Mucosa of gallbladder (tissue), 1 donor: ENCODE data around the gene PITPNM2. TPM values are rescaled to one million over a fixed set of nuclear protein-coding genes. Genes with fewer than 3 reads are reported as not detected.

Experiments used
- DNase-seq: peaks from one replicate; pipeline ENCODE4 v3.0.0-alpha.2; 2020; ENCODE audit warnings: low spot score
- total RNA-seq: library from RNA; stranded (reverse); gene quantifications from one replicate; pipeline ENCODE4 v1.2.1, GENCODE V29; 2021
- donor health status: DM: no; HTN: no; CAD: no.

The PITPNM2 gene
- total RNA-seq, 1 donor from 2014 or later: 12.8 TPM

DNA sequence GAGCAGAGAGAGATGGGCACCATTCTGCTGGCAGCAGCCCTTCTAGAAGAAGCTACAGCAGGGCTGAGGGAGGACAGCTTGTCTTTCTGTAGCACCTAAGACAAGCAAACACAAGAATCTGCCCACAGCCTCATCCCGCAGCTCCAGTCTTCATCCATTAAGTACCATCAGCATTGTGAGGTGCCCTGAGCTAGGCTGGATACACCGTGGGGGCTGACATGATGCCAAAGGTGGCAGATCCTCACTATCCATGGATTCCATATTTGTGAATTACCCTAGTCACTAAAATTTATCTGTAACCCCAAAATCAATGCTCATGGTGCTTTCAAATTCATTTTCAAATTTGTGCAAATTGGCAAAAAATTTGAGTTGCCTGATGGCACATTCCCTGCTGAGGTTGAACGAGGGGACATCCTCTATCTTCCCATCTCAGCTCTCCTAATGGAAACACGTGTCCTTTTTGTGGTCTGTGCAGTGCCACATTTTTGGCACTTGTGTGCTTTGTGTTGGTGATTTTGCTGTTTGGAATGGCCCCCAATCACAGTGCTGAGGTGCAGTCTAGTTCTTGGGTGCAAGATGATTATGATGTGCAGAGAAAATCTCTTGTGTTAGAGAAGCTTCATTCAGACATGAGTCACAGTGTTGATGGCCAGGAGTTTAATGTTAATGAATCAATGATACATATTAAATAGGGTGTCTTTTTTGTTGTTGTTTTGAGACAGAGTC lies 7.0 kb downstream of the PITPNM2 start:
- DNase-seq: no peak

DNA sequence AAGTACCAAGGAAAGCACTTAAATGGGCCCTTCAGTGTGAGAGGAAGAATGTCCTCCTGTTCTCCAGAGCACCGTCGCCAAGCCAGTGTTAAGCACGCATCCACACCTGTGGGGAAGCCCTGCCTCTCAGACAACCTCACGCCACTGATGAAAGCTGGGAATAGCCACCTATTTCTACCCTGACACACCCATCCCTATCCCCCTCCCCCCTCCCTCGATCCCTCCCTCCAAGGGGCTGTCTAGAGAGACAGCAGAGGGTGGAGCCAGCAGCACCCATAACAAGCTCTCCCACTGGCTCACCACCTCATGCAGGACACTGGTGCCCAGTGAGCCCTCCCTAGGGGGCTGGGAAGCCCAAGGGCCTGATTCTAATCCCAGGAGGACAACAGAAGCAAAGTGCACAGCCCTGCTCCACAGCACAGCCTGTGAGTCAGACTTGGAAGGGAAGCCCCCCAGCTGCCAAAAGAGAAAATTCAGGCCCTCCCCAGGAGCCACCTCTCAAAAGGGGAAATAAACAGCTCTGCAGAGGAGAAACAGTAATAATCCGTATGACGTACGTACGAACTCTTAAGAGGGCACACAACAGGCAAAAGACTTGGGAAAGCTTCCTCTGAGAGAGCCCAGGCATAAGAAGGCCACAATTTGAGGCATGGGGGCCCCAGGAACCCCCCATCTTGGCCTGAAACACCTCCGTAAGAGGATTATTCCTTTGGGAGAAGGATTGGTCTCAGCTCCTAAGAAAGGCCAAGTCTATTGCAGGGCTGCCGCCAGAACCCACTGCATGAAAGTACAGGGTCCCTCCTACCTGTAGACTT lies 7.8 kb downstream of the PITPNM2 start:
- no peak for DNase-seq

DNA sequence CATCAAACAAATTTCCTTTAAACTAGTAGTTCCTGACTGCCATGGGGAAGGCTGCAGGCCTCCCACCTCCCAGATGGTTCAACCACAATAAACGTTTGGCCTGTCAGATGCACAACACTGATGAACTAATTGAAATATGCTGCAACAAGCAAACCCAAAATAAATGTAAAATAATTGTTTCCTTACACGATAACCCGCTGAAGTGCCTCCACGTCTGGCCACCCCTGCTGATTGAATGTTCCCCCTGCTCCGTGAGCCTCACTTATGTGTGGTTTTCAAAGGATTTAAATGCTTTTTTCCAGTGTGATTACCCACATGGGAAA lies 8.4 kb downstream of the PITPNM2 start:
- DNase-seq: no peak

DNA sequence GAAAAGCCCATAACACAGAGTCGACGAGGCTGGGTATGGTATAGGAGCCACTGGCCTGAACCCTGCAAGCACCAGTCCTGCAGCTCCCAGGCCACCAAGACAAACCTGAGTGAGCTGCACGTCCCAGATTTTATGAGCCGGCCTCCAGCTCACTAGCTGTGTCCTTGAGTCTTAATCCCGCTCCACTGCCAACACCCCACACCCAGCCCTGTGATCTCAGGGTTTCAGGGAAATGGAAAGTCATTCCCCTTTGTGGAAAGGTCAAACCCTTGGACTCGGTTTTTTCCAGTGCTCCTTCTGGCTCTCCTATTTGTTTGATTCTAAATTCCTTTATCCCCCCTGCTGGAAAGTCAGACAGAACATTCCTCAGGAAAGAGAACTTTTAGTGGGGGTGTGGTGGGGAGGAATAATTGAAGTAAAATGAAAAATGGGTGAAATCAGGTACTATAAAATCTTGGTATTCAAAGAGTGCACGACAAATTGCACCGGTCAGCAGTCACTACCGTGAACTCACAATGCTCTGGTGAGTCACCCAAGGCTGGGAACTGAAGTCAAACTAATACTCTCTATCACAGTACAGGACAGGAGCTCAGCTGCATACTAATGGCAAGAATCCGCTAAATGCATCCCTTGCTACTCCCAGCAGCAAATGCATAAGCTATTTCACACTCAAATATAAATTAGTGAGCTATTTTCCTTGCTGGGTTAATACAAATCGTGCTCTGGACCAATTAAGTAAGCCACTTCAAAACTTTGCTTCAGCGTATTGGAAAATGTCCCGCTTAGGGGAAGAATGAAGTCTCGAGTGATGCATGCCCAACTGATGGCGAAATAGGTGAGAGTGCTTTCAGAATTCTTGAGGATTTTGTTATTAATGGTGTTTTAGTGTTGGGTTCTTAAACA lies 9.0 kb downstream of the PITPNM2 start:
- DNase-seq: no peak

DNA sequence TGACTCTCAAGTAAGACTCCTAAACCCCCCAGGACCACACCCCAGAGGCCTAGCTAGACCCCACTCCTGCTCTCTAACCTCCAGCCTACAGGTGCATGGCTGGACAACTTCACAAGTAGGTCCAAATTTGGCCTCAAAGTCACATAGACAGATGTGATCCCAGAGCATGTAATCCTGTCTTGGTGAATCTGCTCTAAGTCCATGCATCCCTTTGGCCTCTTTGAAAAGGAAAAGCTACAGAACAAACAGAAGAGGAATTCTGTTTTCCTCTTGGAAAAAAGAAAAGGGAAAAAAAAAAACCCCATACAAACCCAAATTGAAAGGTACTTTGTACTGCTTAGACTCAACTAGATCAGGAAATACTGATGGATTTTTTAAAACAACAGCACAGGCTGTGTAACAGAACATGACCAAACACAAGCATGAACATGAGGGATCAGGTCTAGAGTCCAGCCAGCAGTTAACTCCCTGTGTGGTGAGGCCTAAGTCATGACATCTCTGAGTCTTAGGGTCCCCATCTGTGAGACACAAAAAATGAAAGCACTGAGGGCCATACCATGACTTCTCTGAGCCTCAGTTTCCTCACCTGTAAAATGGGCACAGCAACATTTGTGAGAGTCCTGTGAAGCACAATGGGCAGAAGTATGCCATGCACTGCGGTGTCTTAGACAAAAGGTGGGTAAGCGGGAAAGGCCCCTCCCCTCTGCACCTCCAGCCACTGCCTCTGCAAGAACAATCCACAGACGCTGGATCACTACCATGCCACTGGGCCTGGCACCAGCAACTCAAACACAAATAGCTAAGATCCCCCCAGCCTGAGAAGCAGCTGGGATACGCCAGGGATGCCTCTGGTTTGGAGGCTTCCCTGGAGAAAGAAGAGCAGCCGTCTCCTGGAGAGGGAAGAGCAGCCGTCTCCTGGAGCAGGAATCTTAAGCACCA lies 9.9 kb downstream of the PITPNM2 start:
- DNase-seq: no peak

DNA sequence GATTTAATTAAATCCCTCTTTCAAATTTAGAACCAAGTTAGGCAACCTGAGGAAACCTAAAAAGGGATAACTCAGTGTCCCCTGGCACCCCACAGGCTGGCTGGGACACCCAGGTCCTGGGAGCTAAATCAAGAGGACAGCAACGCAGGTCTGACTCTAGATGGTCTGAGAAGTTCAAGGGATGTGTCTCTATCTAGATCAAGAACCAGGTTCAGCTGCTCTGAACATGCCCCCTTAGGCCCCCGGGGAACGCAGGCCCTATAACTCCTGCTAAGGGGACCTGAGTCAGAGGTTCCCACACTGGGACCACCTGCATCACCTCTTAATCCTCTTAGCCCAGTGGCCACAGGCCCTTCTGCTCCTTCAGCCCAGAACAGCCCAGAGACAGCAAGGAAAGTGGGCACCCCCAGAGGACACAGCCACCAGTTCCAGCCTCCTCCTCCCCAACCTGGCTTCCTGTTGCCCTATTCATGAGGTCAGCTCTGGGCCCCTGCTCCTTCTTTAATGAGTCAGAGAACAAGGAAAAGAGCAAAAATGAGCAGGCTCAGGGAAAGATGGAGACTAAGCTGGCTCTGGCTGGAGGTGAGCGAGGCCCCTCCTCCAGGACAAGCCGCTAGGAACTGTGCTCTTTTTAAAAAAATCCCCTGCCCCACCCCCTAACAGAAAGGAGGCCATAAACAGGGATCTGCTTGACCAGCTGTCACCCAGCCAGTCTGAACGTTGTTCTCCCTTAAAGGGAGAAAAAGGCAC lies 10.8 kb downstream of the PITPNM2 start:
- DNase-seq: no peak

DNA sequence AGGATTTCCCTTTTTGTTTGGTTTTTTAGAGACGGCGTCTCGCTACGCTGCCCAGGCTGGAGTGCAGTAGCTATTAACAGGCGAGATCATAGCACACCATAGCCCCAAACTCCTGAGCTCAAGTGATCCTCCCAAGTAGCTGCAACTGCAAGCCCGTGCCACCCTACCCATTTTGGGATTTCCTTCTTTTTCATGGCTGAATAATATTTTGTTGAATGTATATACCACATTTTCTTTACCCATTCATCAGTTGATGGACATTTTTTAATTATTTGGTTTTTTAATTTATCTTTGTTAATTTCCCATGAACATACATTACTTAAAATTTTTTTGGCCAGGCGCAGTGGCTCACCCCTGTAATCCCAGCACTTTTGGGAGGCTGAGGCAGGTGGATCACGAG lies 15.2 kb downstream of the PITPNM2 start:
- no peak for DNase-seq

DNA sequence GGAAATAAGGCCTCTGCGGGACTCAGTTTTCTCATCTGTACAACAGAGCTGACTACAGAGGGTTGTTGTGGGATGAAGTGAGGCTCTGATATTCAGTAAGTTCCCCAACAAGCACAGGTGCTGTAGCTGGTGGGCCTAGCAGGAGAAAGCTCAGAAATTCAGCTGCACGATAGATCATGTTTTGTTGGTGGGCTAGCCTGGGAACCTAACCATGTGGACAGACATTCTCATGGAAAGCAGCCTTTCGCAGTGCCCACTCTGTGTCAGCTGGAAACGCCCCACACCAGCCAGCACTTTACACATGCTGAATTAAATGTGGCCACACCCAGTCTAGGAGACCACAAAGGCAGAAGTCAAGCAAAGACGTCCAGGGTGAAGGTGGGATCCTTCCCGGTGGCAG lies 16.1 kb downstream of the PITPNM2 start:
- no peak for DNase-seq

DNA sequence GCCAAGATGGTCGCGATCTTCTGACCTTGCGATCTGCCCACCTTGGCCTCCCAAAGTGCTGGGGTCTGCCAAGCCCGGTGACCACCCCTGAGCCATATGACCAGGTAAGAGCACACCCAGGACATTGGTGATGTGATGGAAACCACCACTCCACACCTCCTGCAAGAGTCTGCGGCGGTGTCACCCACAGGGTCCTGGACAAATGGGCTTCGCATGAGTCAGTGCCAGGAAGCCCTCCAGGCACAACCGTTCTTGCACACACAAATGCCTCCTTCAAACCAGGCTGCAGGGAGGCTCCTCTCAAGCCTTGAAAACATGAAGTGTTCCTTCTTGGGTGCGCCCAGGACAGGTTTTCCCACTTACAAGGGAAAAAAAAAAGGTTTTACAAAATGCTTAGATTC lies 16.6 kb downstream of the PITPNM2 start:
- no peak for DNase-seq

DNA sequence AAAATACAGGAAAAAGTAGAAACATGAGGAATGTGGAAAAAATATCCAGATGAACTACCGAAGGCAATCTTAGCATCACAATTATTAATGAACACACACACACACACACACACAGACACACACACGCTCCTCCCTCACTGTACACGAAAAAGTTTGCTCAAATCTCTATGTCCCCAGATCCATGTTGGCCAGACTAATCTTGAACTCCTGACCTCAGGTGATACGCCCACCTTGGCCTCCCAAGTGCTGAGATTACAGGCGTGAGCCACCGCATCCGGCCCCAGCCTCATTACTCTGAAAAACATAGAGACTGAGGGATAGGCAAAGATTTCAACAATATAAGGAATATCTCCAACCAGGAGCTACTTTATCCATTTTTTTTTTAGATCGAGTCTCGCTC lies 17.2 kb downstream of the PITPNM2 start:
- no peak for DNase-seq

DNA sequence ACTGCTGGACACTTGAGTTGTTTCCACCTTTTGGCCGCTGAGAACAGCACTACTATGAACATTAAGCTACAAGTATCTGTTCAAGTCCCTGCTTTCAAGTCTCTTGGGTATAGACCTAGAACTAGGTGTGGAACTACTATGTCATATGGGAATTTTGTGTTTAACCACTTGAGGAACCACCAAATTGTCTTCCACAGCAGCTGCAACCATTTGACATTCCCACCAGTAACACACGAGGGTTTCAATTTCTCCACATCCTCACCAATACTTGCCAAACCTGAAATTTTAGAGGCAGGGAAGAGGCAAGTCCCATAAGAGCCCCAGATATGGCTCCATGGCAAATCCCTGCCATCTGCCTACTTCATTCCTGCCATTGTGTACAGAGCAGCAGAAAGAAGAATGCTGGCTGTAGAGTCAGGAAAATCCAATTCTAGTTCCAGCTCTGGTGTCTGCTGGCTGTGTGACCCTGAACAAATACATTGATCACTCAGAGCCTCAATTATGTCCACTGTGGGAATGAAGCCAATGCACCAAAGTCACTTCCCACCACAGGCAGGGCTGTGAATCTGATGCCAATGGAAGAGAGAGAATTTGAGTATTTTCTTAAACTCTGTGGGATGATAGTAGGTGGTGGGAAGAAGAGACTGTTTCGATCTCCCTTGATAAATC lies 17.8 kb downstream of the PITPNM2 start:
- no peak for DNase-seq

DNA sequence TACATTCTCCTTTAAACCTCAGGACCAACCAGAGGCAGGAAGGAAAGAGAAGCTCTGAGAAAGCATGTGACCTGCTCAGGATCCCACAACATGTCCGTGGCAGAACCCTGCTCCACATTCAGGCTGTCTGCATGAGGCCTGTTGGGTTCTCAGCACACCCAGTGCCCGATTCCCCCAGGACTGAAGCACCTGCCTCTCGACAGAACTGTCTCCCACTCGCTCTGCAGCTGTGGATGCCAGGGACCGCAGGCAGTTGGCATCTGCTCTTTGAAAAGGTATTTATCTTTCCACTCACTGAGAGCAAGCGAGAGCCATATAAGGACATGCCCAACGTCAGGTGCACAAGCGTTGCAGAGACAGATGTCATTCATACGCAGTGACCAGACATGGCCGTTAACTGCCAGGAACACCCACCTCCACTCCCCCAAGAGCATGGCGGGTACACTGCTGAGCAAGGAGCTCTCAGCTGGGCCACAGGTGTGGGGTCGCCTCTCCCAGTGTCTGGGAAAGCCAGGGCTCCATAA lies 18.9 kb downstream of the PITPNM2 start:
- DNase-seq: no peak

DNA sequence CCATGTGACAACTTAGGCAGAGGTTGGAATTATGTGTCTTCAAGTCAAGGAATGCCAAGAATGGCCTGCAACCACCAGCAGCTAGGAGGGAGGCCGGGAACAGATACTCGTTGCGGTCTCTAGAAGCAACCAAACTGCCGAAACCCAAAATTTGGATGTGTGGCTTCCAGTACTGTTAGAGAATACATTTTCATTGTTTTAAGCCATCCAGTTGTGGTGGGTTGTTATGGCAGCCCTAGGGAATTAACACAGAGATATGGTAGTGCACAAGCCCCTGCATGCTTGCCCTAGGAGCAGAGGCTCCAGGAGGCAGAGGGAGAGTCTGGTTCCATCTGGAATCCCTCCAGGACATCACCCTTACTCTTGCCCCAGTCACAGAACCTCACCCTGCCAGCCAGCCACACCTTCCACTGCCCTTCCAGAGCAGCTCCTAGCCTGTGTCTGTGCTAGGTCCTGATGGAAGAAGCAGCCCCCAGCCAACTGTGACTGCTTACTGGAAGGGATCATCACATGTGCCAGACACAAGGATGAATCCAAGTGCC lies 19.5 kb downstream of the PITPNM2 start:
- DNase-seq: no peak

DNA sequence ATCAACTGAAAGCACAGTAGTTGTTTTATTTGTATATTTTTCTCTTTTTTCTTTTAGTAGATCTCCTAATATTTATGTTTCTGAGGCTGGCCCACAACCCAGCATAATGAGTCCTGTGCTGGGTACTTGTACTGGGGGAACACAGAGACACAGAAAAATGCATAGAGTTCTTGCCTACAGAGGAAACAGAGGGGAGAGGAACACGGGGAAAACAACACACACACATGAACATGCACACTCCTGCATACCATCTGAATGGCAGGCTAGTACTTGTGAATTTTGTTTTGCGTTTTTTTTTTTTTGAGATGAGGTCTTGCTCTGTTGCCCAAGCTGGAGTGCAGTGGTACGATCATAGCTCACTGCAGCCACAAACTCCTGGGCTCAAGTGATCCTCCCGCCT lies 21.3 kb downstream of the PITPNM2 start:
- DNase-seq: no peak

DNA sequence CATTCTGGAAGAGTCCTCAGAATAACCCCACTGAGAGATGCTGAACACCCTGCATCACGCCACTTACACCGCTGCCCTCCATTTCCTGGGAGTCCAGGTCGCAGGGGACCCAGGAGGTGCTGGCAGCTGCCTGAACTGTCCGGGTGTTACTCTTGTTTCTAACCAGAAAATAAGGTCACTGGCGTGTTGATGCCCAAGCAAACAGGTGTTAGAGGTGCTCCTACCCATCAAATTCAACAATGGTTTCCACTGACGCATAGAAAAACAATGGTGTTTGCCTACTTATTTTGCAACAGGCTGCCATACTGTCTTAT lies 23.8 kb downstream of the PITPNM2 start:
- no peak for DNase-seq

DNA sequence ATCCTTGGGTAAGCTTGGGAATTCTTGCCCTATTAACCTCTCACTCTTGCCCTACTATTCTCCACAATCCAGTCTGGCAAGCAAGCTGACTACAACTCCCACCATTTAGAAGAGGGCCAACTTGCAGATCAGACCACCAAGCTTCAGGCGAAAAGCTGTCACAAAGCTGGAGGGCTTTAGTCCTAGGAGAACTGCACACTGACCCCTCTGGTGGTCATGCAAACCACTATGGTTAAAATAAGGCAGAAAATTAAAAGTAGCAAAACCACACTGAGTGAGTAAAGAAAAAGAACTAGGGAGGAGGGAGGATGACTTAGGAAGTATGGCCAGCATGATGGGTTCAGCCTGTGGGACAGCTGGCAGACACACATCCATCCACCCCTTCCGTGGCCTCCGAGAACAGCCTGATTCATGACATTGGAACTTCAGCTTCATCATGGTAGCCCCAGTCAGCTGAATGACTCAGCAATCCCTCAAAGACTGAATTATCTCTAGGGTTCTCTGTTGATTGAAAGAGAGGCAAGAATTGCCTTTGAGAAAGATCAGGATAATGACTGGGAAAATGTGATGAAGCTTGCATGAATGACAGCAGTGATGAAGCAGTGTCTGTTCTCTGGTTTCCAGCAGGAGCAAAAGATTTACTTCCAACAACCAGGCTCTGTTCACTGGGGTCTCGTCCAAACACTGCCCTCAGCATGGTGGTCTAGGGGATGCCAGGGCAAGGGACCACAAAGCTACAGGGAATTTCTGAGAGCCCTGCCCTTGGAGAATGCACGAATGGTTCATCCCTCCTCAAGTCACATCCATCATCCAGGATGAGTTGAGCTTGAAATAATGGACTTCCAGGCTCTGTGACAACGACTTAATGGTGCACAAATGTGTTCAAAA lies 24.4 kb downstream of the PITPNM2 start:
- no peak for DNase-seq

DNA sequence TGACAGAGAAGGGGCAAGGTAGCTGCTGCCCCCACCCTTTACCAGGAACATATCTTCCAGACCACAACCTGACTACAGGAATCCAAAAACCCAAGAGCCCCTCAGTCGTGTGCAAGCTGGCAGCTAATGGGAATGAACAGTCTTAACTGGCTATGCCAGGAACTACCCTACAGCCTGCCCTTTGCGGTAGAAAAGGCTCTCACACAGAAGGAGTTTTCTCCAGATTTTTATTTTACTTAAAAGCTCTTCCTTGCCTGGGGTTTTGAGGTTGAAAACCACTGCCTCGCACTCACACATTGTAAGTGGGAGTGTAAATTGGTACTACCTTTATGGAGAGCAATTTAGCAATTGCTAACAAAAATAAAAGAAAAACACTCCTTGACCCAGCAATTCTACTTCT lies 28.3 kb downstream of the PITPNM2 start:
- DNase-seq: no peak

DNA sequence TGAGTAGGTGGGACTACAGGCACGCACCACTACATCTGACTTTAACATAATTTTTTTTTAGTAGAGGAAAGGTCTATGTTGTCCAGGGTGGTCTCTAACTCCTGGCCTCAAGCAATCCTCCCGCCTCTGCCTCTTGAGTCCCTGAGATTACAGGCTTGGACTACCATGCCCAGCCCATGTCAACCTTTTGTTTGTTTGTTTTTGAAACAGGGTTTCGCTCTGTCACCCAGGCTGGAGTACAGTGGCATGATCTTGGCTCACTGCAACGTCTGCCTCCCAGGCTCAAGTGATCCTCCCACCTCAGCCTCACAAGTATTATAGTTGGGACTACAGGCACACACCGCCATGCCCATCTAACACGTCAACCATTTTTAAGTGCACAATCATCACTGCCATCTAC lies 29.2 kb downstream of the PITPNM2 start:
- no peak for DNase-seq
